HG03097 (cell line): Measurements from ENCODE around the gene SCARF2.

Source experiments
- ATAC-seq: cut with Tn5 transposase; IDR thresholded peaks from one replicate; pipeline ENCODE4 v1.9.1; 2021; ENCODE audit not compliant: unreplicated experiment, low FRiP score

Gene SCARF2

GRCh38 chr22:20440637-20441591, 3.3 kb upstream of the SCARF2 start:
- no peak for ATAC-seq

GRCh38 chr22:20439928-20440575, 2.4 kb upstream of the SCARF2 start:
- ATAC-seq = no peak

- no peak for ATAC-seq
Measured at GRCh38 chr22:20439556-20439927, 1.9 kb upstream of the SCARF2 start.

- no peak for ATAC-seq
Measured at GRCh38 chr22:20438678-20439492, 1.3 kb upstream of the SCARF2 start.

GRCh38 chr22:20438427-20438677, 727 bp upstream of the SCARF2 start:
- no peak for ATAC-seq

- ATAC-seq = no peak
Measured at GRCh38 chr22:20436768-20437612, 635 bp downstream of the SCARF2 start.

- no peak for ATAC-seq
Measured at GRCh38 chr22:20436307-20436767, 1.3 kb downstream of the SCARF2 start.

GRCh38 chr22:20435436-20436306, 2.0 kb downstream of the SCARF2 start:
- ATAC-seq = no peak

- ATAC-seq = no peak
Measured at GRCh38 chr22:20434773-20435172, 2.9 kb downstream of the SCARF2 start.

- no peak for ATAC-seq
Measured at GRCh38 chr22:20434264-20434751, 3.3 kb downstream of the SCARF2 start.

GRCh38 chr22:20433686-20434241, 3.9 kb downstream of the SCARF2 start:
- ATAC-seq = no peak

GRCh38 chr22:20433191-20433590, 4.4 kb downstream of the SCARF2 start:
- no peak for ATAC-seq

- no peak for ATAC-seq
Measured at GRCh38 chr22:20432244-20432686, 5.4 kb downstream of the SCARF2 start.

GRCh38 chr22:20431511-20432192, 6.0 kb downstream of the SCARF2 start:
- ATAC-seq = no peak

- ATAC-seq = no peak
Measured at GRCh38 chr22:20430720-20431510, 6.7 kb downstream of the SCARF2 start.

GRCh38 chr22:20430101-20430719, 7.4 kb downstream of the SCARF2 start:
- ATAC-seq = no peak
